AG09309 (cell line): ENCODE results near the gene PRKCZ.

Experiments used
- DNase-seq: peaks from one replicate; pipeline ENCODE4 v3.0.0-alpha.2; 2010; ENCODE audit warnings: low read depth
- H3K4me3 ChIP-seq: 2 replicates; pipeline ENCODE4 v1.5.1; 2011; ENCODE audit warnings: mild to moderate bottlenecking, low read depth, low read length, moderate library complexity; ENCODE audit not compliant: control insufficient read depth
- TF ChIP-seq, protein P1 (sequence below): IDR thresholded peaks from 2 replicates; pipeline ENCODE4 v1.5.1; 2011; ENCODE audit warnings: mild to moderate bottlenecking, low read depth, low read length, inconsistent platforms; ENCODE audit not compliant: insufficient read depth, control insufficient read depth; ENCODE audit errors: missing control alignments

The PRKCZ gene

DNA sequence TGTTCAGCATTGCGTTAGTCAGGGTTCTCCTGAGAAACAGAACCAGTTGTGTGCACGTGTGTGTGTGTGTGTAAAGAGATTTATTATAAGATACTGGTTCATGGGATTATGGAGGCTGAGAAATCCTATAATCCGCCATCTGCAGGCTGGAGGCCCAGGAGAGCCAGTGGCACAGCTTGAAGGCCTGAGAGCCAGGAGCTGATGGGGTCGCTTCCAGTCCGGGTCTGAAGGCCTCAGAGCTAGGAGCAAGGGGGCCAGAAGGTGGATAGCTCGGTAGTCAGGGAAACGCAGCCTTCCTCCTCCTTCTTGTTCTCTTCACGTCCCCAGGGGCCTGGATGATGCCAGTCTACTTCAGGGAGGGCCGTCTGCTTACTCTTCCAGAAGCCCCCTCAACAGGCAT is 106.7 kb downstream of the PRKCZ start:
- TF ChIP-seq, protein P1, sequence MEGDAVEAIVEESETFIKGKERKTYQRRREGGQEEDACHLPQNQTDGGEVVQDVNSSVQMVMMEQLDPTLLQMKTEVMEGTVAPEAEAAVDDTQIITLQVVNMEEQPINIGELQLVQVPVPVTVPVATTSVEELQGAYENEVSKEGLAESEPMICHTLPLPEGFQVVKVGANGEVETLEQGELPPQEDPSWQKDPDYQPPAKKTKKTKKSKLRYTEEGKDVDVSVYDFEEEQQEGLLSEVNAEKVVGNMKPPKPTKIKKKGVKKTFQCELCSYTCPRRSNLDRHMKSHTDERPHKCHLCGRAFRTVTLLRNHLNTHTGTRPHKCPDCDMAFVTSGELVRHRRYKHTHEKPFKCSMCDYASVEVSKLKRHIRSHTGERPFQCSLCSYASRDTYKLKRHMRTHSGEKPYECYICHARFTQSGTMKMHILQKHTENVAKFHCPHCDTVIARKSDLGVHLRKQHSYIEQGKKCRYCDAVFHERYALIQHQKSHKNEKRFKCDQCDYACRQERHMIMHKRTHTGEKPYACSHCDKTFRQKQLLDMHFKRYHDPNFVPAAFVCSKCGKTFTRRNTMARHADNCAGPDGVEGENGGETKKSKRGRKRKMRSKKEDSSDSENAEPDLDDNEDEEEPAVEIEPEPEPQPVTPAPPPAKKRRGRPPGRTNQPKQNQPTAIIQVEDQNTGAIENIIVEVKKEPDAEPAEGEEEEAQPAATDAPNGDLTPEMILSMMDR: no peak
- H3K4me3 ChIP-seq: no peak overlapping the region
- no peak for DNase-seq

DNA sequence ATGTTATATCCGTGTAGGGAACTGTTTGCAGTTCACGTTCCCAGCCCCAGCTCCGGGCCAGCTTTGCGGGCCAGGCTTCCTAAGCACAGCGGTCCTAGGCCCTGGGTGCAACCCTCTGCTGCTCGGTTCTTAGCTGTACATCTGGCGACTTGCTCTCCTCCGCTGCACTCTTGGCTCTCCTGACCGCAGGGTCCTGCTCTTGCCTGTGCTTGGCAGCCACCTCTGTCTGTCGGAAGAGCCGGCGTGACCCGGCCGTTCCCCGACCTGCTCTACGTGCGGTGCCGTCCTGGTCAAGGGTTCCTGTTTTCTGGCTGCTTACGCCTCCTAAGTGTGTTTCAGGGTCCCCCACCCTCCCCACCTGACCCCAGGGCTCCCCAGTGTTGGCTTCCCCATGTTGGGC is 107.6 kb downstream of the PRKCZ start:
- TF ChIP-seq, protein P1: no peak
- H3K4me3 ChIP-seq: no peak overlapping the region
- no peak for DNase-seq

DNA sequence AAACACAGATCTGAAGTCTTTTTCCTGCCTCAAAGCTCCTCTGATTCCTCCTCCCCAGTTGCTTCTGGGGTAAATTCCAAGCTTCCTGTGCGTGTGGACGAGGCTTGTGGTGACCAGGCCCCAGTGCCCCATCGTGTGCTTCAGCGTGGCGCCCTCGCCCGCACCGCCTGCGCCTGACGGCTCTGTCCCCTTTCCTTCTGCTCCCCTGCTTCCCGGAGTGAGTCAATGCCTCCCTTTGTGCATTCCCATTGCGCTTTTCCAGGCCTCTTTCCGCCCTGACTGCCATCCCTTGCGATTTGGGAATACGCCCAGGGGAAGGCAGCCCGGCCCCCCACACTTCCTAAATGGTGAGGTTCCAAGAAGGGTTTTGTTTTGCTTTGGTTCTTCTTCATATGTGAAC is 108.1 kb downstream of the PRKCZ start:
- TF ChIP-seq, protein P1: no peak
- no peak overlapping the region for H3K4me3 ChIP-seq
- no peak for DNase-seq

DNA sequence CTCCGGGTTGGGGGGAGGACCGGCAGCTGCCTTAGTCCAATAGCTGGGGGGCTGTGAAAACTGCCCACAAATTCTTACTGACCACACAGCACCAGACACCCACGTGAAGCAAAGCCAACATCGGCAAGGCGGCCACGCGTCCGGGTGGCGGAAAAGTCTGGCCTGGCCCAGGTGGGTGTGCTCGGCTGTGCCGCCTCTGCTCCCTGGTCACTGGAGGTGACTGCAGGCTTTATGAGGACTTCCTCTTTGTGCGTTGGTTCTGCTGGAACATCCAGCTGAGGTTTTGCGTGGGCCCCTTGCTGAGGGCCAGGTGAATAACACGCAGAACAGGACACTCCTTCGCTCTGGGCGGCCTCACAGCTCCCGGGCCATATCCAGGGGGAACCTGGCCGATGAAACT is 108.9 kb downstream of the PRKCZ start:
- no peak for DNase-seq
- no peak overlapping the region for H3K4me3 ChIP-seq
- TF ChIP-seq, protein P1: no peak

DNA sequence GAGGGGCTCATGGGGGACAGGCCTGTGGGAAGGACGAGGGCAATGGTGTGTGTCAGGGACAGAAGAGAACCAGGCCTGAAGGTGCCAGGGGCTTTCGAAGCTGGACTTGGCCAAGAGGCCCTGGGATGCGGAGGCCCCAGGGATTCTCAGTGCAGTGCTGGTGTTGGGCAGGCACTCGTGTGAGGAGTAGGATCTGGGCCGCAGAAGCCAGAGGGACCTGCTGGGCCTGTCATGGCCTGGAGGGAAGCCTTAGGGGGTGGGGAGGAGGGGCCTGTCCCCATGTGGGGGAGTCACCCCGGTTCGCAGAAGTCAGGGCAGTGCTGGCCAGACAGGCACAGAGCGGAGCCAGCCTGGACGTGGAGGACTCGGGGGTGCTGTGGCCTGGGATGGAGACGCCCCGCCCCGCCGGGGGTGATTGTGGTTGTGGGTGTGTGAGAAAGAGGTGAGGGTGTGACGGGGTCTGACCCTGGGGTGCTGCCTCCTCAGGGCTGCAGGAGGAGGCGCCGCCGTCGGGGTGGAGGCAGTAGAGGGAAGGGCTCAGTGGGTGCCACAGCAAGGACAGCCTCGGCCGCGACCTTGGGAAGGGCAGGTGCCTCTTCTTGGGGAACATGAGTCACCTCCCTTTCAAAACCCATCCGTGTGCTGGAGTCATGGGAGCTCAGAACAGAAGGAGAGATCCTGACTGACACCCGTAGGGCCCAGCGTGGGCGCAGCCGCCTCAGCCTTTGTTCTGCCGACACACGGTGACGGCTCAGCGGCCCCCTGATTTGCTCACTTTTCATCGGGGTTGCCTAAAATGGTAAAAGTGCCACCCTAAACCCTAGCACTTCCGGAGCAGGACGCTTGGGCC is 110.5 kb downstream of the PRKCZ start:
- no peak for DNase-seq
- no peak overlapping the region for H3K4me3 ChIP-seq
- TF ChIP-seq, protein P1: no peak

DNA sequence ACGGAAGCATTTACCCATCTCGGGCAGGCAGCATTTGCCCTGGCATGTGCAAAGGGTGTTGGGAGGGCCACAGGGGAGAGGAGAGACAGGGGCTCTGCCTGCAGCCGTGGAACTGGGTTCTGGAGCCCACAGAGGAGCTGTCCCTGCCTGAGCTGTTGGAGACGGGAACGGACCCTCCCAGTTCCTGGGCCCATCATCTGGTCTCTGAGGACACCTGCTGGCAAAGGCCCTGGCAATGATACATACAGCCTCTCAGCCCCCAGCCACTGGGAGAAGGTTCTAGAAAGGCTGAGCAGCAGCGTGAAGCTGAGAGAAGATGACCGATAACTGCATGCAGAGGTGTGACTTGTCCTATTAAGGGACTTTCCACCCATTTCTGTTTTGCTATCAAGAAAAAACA is 113.0 kb downstream of the PRKCZ start:
- DNase-seq: no peak
- H3K4me3 ChIP-seq: no peak overlapping the region
- TF ChIP-seq, protein P1: no peak

DNA sequence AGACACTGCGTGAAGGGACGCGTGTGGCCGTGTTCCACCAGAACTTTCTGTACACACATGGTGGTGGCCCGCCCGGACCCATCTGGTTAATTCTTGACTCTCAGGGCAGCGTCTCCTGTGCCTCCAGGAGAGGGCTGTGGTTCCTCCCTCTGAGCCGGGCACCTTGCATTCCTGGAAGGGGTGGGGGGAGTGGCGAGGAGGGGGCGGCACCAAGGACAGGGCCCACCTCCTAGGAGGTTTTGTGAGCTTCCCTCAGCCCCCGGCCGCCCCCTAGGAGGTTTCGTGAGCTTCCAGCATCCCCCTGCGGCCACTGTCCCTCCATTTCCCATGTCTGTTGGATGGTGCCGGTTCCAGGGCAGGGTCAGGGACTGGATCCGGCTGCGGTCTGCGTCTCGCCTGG is 115.4 kb downstream of the PRKCZ start:
- DNase-seq: no peak
- TF ChIP-seq, protein P1: no peak

More for the DNA sequence above, 115.4 kb downstream of the PRKCZ start:
- no peak overlapping the region for H3K4me3 ChIP-seq
